HEK293 (cell line): ENCODE measurements around the gene MYL12A.
A peak's percentile ranks its signal among the peaks of the same experiment; 100 is the strongest.

Experiments
- CTCF ChIA-PET: fragments of 350-600 bp; formaldehyde crosslinking; extraction: SDS; loops from one replicate; lab custom pipeline; 2021; ENCODE audit warnings: antibody characterized with exemption; lab: Yijun Ruan, JAX
- POLR2A ChIA-PET: fragments of 300-600 bp; formaldehyde crosslinking; extraction: SDS; loops from one replicate; lab custom pipeline; 2020; ENCODE audit warnings: antibody characterized with exemption, inconsistent platforms; lab: Yijun Ruan, JAX
- H3K27ac ChIP-seq: fragments of 200-500 bp; sonication (Bioruptor generic); 2 replicates; pipeline ENCODE4 v1.5.1; 2014; ENCODE audit warnings: low read depth, low read length, control low read depth, inconsistent platforms; ENCODE audit errors: extremely low read depth
- H3K36me3 ChIP-seq, 2 experiments: fragments of 200-500 bp in 1 of 2; sonication (Bioruptor generic) in 1 of 2; 1 replicate in 1 of 2; 2 replicates in 1 of 2; pipeline ENCODE4 v1.5.1; 2014 to 2017; ENCODE audit warnings: inconsistent platforms in 2 of 2, low read length in 2 of 2; ENCODE audit not compliant: control insufficient read depth in 2 of 2, insufficient read depth in 1 of 2
- H3K4me1 ChIP-seq: fragments of 200-500 bp; sonication (Bioruptor generic); 2 replicates; pipeline ENCODE4 v1.5.1; 2014; ENCODE audit warnings: mild to moderate bottlenecking, low read length, inconsistent platforms; ENCODE audit not compliant: control insufficient read depth, insufficient read depth
- H3K4me3 ChIP-seq: 2 replicates; pipeline ENCODE4 v1.5.1; 2011; ENCODE audit warnings: low read depth, mild to moderate bottlenecking, control low read depth, low read length, moderate library complexity
- H3K9me3 ChIP-seq: fragments of 200-500 bp; sonication (Bioruptor generic); 2 replicates; pipeline ENCODE4 v1.5.1; 2014; ENCODE audit warnings: low read depth, low read length, inconsistent platforms; ENCODE audit not compliant: control insufficient read depth, insufficient read depth
- CTCF ChIP-seq: fragments of 450-650 bp; formaldehyde crosslinking; IDR thresholded peaks from 2 replicates; pipeline ENCODE4 v1.5.1; 2016; ENCODE audit warnings: missing biosample characterization, missing genetic modification characterization
- GLI4 ChIP-seq: fragments of 450-650 bp; formaldehyde crosslinking; IDR thresholded peaks from 2 replicates; pipeline ENCODE4 v1.5.1; 2016; ENCODE audit warnings: missing biosample characterization, missing genetic modification characterization
- HOXA7 ChIP-seq: sonication (generic); formaldehyde crosslinking; IDR thresholded peaks from 2 replicates; pipeline ENCODE4 v1.8.1; 2022; ENCODE audit warnings: missing genetic modification reagents, borderline replicate concordance
- INSM2 ChIP-seq: fragments of 450-650 bp; formaldehyde crosslinking; IDR thresholded peaks from 2 replicates; pipeline ENCODE4 v1.5.1; 2016; ENCODE audit warnings: missing biosample characterization, missing genetic modification characterization
- WT1 ChIP-seq: fragments of 450-650 bp; formaldehyde crosslinking; IDR thresholded peaks from 2 replicates; pipeline ENCODE4 v1.5.1; 2016; ENCODE audit warnings: missing biosample characterization, missing genetic modification characterization
- ZBTB8A ChIP-seq: fragments of 450-650 bp; formaldehyde crosslinking; IDR thresholded peaks from 2 replicates; pipeline ENCODE4 v1.5.1; 2016; ENCODE audit warnings: missing biosample characterization, missing genetic modification characterization
- ZNF121 ChIP-seq: fragments of 450-650 bp; formaldehyde crosslinking; IDR thresholded peaks from 2 replicates; pipeline ENCODE4 v1.5.1; 2016; ENCODE audit warnings: missing biosample characterization, missing genetic modification characterization
- ZNF133 ChIP-seq: fragments of 450-650 bp; formaldehyde crosslinking; IDR thresholded peaks from 2 replicates; pipeline ENCODE4 v1.5.1; 2016; ENCODE audit warnings: missing biosample characterization, missing genetic modification characterization
- ZNF366 ChIP-seq: fragments of 450-650 bp; formaldehyde crosslinking; conservative IDR thresholded peaks from 2 replicates; pipeline ENCODE4 v1.5.1; 2016; ENCODE audit warnings: missing biosample characterization, missing genetic modification characterization
- ZNF513 ChIP-seq: fragments of 450-650 bp; IDR thresholded peaks from 2 replicates; pipeline ENCODE4 v1.5.1; 2018; ENCODE audit warnings: missing biosample characterization, missing genetic modification characterization
- ZNF610 ChIP-seq: fragments of 450-650 bp; formaldehyde crosslinking; IDR thresholded peaks from 2 replicates; pipeline ENCODE4 v1.5.1; 2016; ENCODE audit warnings: missing biosample characterization, missing genetic modification characterization, borderline replicate concordance
- ZNF654 ChIP-seq: fragments of 450-650 bp; formaldehyde crosslinking; IDR thresholded peaks from 2 replicates; pipeline ENCODE4 v1.5.1; 2016; ENCODE audit warnings: low read depth, missing biosample characterization, missing genetic modification characterization
- ZNF76 ChIP-seq: fragments of 450-650 bp; formaldehyde crosslinking; IDR thresholded peaks from 2 replicates; pipeline ENCODE4; 2016; ENCODE audit warnings: low read depth, missing biosample characterization, missing genetic modification characterization, borderline replicate concordance
- ZSCAN30 ChIP-seq: fragments of 450-650 bp; IDR thresholded peaks from 2 replicates; pipeline ENCODE4 v1.5.1; 2018; ENCODE audit warnings: missing biosample characterization, mild to moderate bottlenecking, missing genetic modification characterization, moderate library complexity
- ZSCAN4 ChIP-seq: fragments of 450-650 bp; formaldehyde crosslinking; IDR thresholded peaks from 2 replicates; pipeline ENCODE4 v1.5.1; 2017; ENCODE audit warnings: missing biosample characterization, missing genetic modification characterization

MYL12A gene

GRCh38 chr18:3279201-3280185 is 31.9 kb downstream of the MYL12A start (continued):
- no peak for TF ChIP-seq ZNF76

GRCh38 chr18:3281456-3282400 is 34.1 kb downstream of the MYL12A start:
- Histone ChIP-seq H3K36me3 (peaks cover 4 to 15% of the 10 kb centered on the region in 2 experiments), H3K27ac (no peak overlapping the region), H3K4me3 (no peak overlapping the region), H3K4me1 (no peaks in the 10 kb centered on the region), H3K9me3 (no peaks in the 10 kb centered on the region)
- ChIA-PET CTCF (interaction anchor here (0.5 to 8.1 kb wide), 30 partner anchors 10 to 717 kb away, joined by 3 to 167 read pairs (median 5); no protein-coding TSS in a partner anchor), POLR2A (interaction anchor here (0.5 to 2.1 kb wide), 6 partner anchors 15 to 384 kb away, joined by 3 to 6 read pairs (median 3); no protein-coding TSS in a partner anchor)
- TF ChIP-seq ZBTB8A (tag by site-specific recombination) = no peak
- no peak for TF ChIP-seq ZNF133 (tag by site-specific recombination)
- no peak for TF ChIP-seq ZNF610 (tag by site-specific recombination)
- peak; percentile 63 for TF ChIP-seq ZNF513 (tag by site-specific recombination)
- TF ChIP-seq ZNF366 (tag by site-specific recombination) = peak; percentile 75
- no peak for TF ChIP-seq GLI4
- no peak for TF ChIP-seq HOXA7 (CRISPR knock-in tag)
- no peak for TF ChIP-seq ZSCAN4 (tag by site-specific recombination)
- TF ChIP-seq ZNF654 = peak; percentile 91
- TF ChIP-seq ZNF121 = no peak
- peak; percentile 36; the same call in 1 of the 2 replicates for TF ChIP-seq CTCF (tag by site-specific recombination)
- no peak for TF ChIP-seq WT1 (tag by site-specific recombination)

- CTCF ChIA-PET = interaction anchor here (0.5 to 8.1 kb wide), 12 partner anchors 14 to 712 kb away, joined by 3 to 167 read pairs (median 8); no protein-coding TSS in a partner anchor
- Histone ChIP-seq H3K4me3 (no peak overlapping the region), H3K9me3 (no peaks in the 10 kb centered on the region), H3K36me3 (no peaks in the 10 kb centered on the region; a peak in 1 of 3 replicates), H3K27ac (no peak overlapping the region), H3K4me1 (no peaks in the 10 kb centered on the region)
- POLR2A ChIA-PET = interaction anchor here (2.1 kb wide), 1 partner anchor 382 kb away, joined by 5 read pairs; no protein-coding TSS in a partner anchor
- TF ChIP-seq INSM2 = no peak
- no peak for TF ChIP-seq ZSCAN30 (tag by site-specific recombination)
Observed at GRCh38 chr18:3283253-3283863, 35.8 kb downstream of the MYL12A start.
